HS-5 (cell line): ENCODE data around the gene MGME1.
A peak's percentile ranks its signal among the peaks of the same experiment; 100 is the strongest.
"Not testable (repeated sequence)": the region's sequence is repeated elsewhere in the genome, so short reads cannot be mapped to it uniquely, and the experiment has no call there.

Experiments
- DNase-seq: peaks from one replicate; pipeline ENCODE4 v3.0.0-alpha.2; 2012; ENCODE audit warnings: low read depth

MGME1 gene

DNA sequence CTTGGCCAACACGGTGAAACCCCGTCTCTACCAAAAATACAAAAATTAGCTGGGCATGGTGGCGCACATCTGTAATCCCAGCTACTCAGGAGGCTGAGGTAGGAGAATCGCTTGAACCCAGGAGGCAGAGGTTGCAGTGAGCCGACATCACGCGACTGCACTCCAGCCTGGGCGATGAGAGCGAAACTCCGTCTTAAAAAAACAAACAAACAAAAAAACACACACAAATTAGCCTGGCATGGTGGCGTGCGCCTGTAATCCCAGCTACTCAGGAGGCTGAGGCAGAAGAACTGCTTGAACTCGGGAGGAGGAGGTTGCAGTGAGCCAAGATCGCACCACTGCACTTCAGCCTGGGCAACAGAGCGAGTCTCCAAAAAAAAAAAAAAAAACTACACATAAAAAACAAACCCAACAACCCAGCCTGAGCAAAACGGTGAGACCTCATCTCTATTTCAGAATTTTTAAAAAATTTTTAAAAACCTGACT is 8.4 kb upstream of the MGME1 start:
- DNase-seq, result not testable (repeated sequence)

DNA sequence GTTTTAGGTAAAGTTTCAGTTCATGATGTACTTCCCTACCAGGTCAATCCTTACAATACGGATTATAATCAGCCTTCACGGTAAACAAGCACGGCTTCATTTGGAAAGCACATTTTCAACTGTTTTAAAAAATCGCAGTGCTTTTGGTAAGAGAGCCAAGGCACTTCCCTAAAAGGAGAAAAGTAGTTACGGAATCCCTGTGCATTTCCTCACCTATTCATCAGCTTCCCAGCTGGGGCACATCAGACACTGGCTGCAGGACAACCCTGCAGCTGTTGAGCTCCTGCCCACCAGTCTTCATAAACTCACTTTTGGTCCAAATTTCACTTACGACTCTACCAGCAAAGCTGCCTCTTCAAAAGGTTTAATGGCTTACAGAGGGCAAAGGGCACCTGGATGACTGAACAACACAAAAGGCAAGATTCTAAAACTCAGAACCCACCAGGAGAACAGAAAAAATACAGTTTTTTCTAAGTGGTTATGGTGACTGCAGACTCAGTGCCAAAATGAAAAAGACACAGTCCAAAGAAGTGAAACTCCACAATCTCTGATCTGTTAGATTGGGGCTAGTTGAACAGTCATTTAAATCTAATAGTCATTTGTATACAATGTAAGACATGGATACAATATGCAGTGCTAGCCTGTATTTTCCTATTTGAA is 7.8 kb upstream of the MGME1 start:
- DNase-seq, result no peak

DNA sequence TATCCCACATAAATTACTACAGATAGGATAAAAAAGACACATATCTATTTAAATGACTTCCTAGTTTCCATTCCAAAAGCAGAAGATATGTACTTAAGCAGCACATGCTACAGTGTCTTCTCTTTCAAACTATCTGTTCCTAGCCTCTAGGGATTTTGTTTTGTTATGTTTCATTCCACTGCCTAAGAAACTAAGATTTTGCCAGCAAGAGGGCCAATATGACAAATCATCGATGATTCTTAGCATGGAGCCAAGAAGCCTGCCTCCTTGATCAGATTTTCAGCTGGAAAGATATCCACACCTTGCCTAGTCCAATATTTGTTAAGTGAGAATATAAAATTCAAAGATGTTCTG is 7.3 kb upstream of the MGME1 start:
- DNase-seq, result no peak

DNA sequence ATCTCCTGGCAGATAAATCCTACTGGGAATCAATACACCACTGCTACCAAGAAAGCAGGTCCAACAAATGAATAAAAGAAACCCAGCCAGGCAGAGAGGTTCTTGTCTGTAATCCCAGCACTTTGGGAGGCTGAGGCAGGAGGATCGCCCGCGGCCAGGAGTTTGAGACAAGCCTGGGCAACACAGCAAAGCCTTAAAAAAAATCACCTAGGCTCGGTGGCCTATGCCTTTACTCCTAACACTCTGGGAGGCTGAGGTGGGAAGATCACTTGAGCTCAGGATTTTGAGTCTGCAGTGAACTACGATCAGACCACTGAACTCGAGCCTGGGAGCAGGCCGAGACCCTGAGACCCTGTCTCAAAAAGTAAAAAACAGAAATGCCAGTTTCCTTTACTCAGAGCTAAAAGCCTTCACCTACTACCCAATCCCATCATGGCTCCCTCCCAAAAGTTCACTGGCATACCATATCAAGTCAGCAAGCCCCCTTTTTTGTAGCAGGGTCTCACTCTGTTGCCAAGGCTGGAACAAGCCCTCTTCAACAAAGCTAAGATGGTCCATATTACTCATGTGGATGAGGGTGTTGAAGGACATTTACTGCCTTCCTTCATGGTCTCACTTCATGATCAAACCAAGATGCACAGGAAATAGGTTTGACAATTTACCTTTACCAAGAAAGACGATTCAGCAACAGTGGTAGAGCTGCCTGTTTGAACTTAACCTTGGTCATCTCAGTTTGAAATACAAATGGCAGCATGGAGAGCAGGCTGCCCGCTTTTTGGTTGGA is 5.5 kb upstream of the MGME1 start:
- DNase-seq, result no peak

DNA sequence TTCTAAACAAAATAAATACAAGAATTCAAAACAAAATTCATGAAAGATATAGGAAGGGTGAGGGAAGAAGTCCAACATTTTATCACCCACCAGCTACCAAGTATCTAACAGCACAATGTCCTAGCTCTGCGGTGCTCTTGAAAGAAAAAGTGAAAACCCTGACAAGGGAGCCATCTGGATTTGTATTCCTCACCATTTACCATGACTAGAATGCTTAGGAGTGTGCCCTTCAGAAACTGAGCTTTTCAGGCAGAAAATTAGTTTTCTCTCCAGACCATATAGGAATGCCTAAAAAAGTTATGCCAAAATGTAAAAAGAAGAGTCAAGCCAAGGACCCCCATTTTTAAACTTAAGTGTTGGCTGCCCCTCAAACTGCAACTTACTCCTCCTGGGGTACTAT is 4.7 kb upstream of the MGME1 start:
- DNase-seq, result no peak

DNA sequence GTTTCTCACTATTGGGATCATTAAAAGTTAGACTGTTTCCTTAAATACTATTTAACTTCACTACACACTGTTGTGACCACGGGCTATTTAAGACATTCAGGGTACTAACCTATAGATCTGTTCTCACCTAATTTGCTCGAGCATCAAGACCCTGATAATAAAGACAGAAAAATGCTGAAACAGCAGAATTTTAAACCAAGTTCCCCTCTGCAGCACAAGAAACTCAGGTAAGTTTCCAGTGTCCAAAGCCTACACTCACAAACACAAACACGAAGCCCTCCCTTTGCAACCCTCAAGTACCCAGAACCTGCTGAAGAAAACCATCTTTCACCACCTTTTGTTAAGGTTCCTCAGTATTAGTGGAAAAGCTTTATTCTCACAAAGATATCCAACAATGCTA is 4.2 kb upstream of the MGME1 start:
- DNase-seq, result no peak

DNA sequence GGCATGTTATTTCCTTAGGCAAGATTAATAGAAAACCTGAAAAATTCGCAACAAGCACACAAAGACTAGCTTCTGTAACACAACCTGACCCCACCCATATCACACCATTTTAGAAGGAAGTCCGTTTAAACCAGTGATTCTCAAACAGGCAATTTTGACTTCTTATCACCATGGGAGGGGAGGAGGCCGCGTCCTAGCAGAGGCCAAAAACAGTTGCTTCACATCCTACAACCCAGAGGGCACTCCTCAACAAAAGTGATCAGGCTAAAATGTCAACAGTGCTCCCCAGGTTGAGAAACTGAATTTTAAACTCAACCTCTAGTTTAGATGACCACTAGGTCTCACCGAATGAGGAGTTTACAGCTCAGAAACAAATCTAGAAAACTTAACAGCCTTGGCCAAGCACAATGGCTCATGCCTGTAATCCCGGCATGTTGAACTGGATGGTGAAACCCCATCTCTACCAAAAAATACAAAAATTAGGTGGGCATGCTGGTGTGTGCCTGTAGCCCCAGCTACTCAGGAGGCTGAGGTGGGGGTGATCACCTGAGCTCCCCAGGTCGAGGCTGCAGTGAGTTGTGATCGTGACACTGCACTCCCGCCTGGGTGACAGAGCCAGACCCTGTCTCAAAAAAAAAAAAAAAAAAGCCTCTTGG is 3.6 kb upstream of the MGME1 start:
- DNase-seq, result no peak

DNA sequence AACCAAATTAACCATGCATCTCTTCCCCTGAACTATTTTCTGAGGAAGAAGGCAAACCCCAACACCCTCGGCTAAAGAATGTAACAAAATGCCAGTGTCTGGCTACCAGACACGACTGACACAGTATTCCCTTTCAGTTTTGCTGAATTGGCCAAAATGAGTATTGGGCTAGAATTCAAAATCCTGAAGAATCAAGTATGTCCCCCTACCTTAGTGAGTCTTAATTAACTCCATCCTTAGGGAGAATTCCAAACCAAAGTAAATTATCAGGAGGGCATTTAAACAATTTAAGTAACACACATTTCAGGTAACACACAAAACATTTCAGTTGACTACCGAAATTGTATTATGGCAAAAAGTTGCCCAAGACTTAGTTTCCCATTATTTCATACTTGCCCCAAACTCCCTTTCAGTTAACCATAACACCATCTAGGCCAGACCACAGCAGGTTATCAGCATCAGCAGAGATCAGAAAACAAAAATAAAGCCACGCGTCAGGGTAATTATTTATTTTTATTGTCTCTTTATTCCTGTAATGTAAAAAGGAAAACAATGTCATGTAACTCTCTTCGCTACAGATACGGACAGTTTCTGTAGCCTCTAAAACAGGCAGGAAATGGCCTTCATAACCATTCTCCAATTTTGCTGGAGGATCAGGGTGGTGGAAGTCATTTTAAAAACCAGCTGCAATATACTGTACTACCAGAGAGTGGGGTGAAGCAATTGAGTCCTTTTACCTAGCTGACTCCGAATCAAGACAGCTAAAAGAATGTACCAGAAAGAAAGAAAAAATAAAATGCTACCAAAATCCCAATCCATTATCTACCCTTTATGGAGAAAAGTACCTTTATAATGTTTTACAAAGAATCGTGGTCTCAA is 2.1 kb upstream of the MGME1 start:
- no peak for DNase-seq

DNA sequence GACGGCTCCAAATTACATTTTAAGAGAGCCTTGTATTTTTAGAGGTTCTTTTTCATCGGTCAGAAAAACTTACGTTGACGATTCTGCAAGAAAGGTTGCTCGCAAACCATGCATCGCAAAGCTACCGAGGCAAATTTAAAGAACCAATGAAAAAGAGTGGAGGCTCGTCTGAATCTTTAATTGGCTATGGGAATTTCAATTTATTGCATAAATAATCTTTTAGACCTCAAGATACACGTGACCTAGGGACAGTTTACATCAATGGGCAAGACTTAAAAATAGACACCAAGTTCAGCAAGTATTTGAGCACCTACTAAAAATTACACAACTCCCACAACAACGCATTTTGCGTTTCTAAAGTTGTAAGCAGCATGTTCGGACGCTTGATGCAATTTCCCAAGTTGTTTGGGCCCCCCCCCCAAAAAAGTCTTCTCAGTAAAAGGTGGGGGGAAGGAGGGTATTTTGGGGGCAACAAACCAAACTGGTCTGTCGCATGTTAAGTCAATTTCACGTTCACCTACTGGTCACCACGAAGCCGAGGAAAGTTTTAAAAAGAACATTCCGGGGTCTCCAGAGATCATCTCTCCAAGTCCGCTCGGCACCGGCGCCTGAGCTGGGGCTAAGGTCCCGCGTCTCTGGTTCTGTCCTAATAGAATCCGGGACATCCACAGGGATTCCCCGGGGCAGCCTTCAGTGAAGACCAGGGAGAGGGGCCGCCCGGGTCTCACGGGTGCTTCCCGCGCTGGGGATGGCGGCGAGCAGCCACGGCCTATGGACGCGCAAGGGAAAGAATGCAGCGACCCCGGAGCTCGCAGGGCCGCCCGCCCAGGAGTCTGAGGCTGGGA is 1.1 kb upstream of the MGME1 start:
- DNase-seq, result no peak

DNA sequence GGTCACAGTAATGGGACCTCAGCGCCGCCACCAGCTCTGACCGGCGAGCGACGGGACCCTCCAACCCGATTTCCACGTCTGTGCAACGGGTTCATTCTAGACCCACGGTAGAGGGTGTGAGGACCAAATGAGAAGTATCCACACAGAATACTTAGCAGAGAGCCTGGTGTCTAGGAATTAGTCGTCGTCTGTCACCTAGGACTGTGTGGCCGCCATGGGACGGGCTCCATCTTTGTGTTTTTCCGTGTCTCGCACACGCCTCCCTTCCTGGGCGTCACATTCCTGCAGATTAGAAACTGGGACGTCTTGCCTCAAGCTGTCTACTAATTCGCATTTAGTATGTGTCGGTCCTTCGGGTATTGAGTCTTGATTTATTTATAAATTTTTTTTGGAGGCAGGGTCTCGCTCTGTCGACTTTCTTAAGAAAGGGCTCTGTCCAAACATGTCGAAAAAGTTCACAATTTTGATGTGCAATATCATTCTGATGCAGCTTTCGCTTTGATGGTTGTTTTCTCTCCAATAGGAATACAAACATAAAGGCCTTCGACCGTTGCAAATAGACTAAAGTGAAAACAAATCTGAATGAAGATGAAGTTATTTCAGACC is 563 bp downstream of the MGME1 start:
- no peak for DNase-seq

DNA sequence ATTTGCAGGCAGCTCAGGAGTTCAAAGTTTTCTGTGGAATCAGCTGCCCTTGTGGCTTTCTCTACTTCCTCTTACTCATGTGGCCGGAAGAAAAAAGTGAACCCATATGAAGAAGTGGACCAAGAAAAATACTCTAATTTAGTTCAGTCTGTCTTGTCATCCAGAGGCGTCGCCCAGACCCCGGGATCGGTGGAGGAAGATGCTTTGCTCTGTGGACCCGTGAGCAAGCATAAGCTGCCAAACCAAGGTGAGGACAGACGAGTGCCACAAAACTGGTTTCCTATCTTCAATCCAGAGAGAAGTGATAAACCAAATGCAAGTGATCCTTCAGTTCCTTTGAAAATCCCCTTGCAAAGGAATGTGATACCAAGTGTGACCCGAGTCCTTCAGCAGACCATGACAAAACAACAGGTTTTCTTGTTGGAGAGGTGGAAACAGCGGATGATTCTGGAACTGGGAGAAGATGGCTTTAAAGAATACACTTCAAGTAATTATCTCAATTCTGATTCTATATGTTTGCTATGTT is 1.1 kb downstream of the MGME1 start:
- DNase-seq, result peak; percentile 47

DNA sequence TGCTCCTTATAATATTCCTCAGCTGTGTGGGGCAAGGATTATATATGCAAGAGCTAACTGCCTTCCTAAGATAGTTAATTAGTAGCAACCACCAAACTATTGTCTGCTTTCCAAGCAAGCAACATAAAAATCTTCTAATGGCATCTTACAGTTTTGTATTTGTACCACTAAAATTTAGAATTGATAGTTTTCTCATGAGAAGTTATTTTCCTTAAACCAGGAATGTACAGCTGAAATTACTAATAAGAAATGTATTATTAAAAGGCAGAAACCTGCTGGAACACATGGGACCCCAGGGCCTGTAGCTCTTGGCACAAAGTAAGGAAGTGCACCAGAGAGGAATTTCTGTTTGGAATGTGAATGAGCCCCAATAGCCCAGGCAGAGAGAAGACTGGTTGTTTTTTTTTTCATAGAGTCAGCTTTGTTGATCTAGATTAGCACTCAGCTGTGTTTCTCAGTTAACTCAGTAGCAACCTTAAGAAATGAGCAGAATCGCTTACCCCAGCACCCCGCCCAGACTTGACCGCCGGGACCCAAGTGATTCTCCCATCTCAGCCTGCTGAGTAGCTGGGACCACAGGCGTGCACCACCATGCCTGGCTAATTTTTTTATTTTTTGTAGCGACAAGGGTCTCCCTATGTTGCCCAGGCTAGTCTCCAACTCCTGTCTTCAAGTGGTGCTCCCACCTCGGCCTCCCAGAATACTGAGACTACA is 2.6 kb downstream of the MGME1 start:
- no peak for DNase-seq

DNA sequence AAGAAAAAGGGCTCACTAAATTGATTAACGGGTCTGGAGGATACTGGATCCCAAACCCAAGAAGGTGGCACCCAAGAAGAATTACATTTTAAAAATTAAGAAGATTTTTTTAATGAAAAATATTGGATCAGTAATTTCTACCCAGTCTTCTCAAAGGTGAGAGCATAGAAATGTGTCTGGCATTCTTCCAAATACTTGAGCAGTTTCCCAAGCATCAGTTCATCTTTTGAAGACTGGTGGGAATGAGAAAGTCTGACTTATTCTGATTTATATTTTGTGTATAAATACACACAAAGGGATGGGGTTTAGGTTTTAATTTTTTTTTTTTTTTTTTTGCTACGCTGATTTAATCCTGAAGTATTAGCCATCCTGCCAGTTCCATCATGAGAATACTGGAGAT is 3.3 kb downstream of the MGME1 start:
- DNase-seq, result no peak

DNA sequence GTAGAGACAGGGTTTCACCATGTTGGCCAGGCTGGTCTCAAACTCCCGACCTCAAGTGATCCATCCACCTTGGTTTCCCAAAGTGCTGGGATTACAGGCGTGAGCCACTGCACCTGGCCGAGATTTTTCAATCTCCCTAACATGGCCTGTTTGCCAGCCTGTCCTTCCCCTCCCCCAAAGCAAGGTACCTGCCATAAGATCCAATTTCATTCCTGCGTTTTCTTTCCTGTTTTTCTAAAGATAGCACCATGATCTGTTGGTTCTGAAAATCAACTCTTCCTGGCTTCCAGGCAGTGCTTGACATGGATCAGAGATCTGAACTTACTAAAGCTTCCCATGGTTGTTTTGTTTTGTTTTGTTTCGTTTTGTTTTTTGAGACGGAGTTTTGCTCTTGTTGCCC is 7.5 kb downstream of the MGME1 start:
- DNase-seq, result no peak

DNA sequence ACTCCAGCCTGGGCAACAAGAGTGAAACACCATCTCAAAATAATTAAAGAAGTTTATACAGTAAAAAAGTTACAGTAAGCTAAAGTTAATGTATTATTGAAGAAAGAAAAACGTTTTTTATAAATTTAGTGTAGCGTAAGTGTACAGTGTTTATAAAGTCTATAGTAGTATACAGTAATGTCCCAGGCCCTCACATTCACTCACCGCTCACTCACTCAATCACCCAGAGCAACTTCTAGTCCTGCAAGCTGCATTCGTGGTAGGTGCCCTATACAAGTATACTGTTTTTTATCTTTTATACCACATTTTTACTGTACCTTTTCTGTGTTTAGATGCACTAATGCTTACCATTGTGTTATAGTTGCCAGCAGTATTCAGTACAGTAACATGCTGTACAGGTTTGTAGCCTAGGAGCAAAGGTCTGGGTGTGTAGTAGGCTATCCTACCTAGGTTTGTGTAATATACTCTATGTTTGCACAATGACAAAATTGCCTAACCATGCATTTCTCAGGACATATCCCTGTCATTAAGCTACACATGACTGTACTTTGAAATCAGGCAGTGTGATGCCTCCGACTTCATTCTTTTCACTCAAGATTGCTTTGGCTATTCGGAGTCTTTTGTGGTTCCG is 16.7 kb downstream of the MGME1 start:
- DNase-seq, result no peak

DNA sequence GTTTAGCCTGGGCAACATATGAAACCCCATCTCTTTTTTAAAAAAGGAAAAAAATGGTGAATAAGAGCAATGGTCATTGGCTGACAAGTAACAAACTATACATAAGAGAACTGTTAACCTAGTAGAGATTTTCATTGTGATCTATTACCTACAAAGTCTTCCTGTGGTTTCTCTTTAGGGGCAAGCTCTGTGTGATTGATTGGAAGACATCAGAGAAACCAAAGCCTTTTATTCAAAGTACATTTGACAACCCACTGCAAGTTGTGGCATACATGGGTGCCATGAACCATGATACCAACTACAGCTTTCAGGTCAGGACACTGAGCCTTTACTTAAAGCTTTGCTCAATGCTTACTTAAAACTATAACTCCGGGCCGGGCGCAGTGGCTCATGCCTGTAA is 19.2 kb downstream of the MGME1 start:
- no peak for DNase-seq

DNA sequence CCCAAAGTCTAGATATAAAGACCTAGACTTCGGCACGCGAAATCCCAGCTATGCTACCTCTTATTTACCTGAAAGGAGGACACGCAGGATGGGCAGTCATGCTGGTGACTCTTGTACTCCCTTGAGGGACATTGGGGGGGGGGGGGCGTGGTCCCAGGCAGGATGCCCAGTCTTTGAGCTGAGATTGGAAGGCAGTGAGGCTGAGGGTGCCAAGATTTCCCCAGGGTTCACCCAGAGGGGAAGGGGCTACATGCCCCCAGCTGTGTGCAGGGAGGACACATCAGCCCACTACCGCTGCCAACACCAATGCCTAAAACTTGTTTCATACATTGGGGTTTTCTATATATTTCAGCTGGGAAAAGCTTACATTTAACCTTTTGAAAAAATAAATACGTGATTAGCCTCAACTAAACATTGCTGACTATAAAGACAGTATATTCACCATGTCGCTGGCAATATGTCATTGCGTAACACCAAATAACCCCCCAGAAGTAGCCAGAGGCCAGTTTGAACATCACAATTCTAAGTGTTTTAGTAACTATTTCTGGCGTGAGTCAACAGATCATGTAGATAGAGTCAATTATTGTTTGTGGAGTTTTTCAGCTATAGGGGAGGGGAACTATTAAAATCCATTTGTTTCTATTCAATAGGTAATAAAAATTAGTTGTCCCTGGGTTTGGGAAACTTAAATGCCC is 21.6 kb downstream of the MGME1 start:
- DNase-seq, result no peak

DNA sequence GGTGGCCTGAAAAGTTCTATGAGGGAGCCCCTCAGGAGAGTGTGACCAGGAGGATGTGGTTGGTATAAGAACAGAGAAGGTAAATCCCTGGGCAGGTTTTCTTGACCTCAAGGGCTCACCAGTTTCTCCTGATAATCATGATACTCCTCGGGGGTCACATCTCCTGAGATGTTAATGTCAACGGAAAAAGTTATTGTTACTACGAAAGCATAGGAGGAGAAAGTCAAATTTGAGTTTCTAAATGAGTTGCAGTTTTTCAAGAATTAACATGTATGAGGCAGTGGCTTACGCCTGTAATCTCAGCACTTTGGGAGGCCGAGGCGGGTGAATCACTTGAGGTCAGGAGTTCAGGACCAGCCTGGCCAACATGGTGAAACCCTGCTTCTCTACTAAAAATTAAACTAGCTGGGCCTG is 23.4 kb downstream of the MGME1 start:
- DNase-seq, result no peak
